Effector memory CD4-positive, alpha-beta T cell (primary cell): ENCODE results near the gene OSBP2.
"Not testable (repeated sequence)": the region's sequence is repeated elsewhere in the genome, so short reads cannot be mapped to it uniquely, and the experiment has no call there.

Experiments used
- DNase-seq, 3 donors: peaks; one replicate each; pipeline ENCODE4 v3.0.0-alpha.2; 2020
- H3K27ac ChIP-seq: 2 replicates; pipeline ENCODE4 v1.7.0; 2013; ENCODE audit warnings: mild to moderate bottlenecking, low read length, moderate library complexity; ENCODE audit not compliant: insufficient read depth, poor library complexity, severe bottlenecking
- H3K27me3 ChIP-seq: replicated peaks from 2 replicates; pipeline ENCODE4 v1.7.0; 2013; ENCODE audit warnings: mild to moderate bottlenecking, low read length; ENCODE audit not compliant: insufficient read depth, control insufficient read depth, poor library complexity, severe bottlenecking
- H3K36me3 ChIP-seq: 2 replicates; pipeline ENCODE4 v1.7.0; 2013; ENCODE audit warnings: mild to moderate bottlenecking, low read length, moderate library complexity; ENCODE audit not compliant: control insufficient read depth, insufficient read depth
- H3K4me1 ChIP-seq: 2 replicates; pipeline ENCODE4 v1.7.0; 2013; ENCODE audit warnings: low read length, mild to moderate bottlenecking; ENCODE audit not compliant: control insufficient read depth, insufficient read depth, poor library complexity, severe bottlenecking
- H3K4me3 ChIP-seq: 2 replicates; pipeline ENCODE4 v1.7.0; 2013; ENCODE audit warnings: low read length, low read depth, mild to moderate bottlenecking; ENCODE audit not compliant: insufficient read depth, poor library complexity, severe bottlenecking
- H3K9me3 ChIP-seq: 2 replicates; pipeline ENCODE4 v1.7.0; 2013; ENCODE audit warnings: mild to moderate bottlenecking, low read length, moderate library complexity; ENCODE audit not compliant: control insufficient read depth

Gene OSBP2

DNA sequence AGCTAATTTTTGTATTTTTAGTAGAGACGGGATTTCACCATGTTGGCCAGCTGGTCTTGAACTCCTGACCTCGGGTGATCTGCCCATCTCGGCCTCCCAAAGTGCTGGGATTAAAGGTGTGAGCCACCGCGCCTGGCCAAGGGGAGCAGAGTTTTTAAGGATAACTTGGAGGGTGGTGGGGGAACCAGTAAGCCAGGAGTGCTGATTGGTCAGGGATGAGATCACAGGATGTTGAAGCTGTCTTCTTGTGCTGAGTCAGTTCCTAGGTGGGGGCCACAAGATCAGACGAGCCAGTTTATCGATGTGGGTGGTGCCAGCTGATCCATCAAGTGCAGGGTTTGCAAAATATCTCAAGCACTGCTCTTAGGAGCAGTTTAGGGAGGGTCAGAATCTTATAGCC, 45.3 kb downstream of the OSBP2 start:
- H3K36me3 ChIP-seq, DNase-seq, H3K9me3 ChIP-seq, H3K27ac ChIP-seq, H3K4me3 ChIP-seq, H3K27me3 ChIP-seq, H3K4me1 ChIP-seq: not testable (repeated sequence)

DNA sequence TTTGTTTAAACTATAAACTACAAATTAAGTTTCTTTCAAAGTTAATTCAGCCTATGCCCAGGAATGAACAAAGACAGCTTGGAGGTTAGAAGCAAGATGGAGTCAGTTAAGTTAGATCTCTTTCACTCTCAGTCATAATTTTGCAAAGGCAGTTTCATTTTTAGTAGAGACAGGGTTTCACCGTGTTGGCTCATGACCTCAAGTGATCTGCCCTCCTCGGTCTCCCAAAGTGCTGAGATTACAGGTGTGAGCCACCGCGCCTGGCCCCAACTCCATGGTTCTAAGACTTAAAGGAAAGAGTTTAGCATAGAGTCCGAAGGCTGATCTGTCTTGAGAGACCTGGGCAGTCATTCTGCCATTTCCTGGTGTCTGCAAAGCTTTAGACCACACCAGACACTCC, 45.8 kb downstream of the OSBP2 start:
- H3K4me1 ChIP-seq, DNase-seq, H3K9me3 ChIP-seq, H3K27ac ChIP-seq, H3K27me3 ChIP-seq, H3K36me3 ChIP-seq, H3K4me3 ChIP-seq: not testable (repeated sequence)

DNA sequence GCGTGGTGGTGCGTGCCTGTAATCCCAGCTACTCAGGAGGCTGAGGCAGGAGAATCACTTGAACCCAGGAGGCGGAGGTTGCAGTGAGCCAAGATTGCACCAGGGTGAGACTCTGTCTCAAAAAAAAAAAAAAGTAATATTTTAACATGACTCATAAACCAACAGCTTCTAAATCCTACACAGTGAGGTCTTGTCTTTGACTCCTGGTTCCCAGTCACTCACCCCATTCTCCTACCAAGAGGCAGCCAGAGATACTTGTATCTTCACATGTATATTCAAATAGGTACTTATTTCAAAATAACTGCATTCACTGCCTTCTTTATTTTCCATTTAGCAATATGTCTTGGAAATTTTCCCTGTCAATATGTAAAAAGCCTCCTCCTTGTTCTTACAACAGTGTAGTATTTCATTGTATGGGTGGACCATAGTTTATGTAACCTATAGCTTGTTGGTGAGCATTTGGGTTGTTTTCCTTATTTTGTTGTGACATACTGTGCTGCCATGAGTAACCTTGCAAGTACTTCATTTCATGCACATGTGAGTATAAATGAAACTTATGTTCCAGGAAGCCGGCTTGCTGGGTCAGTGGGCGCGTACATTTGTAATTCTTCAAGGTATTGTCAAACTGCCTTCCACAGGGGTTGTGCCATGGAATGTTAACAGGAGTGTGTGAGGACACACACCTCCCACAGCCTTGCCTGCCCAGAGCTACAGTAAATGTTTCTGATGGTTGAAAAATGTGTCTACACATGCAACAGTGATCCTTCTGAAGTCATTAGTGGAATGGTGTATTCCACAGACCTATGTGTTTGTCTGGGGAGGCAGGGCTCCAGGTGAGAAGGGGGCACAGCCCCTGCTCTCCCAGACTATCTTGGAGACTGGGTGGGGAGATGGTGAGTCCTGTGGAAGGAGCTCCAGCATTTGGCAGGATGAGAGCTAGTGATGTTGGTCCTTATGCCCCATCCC, 47.9 kb downstream of the OSBP2 start:
- Histone ChIP-seq H3K27ac (no peak overlapping the region), H3K9me3 (no peaks in the 10 kb centered on the region), H3K4me1 (no peaks in the 10 kb centered on the region), H3K27me3 (no peaks in the 10 kb centered on the region), H3K36me3 (no peaks in the 10 kb centered on the region), H3K4me3 (no peak overlapping the region)
- no peak for DNase-seq

DNA sequence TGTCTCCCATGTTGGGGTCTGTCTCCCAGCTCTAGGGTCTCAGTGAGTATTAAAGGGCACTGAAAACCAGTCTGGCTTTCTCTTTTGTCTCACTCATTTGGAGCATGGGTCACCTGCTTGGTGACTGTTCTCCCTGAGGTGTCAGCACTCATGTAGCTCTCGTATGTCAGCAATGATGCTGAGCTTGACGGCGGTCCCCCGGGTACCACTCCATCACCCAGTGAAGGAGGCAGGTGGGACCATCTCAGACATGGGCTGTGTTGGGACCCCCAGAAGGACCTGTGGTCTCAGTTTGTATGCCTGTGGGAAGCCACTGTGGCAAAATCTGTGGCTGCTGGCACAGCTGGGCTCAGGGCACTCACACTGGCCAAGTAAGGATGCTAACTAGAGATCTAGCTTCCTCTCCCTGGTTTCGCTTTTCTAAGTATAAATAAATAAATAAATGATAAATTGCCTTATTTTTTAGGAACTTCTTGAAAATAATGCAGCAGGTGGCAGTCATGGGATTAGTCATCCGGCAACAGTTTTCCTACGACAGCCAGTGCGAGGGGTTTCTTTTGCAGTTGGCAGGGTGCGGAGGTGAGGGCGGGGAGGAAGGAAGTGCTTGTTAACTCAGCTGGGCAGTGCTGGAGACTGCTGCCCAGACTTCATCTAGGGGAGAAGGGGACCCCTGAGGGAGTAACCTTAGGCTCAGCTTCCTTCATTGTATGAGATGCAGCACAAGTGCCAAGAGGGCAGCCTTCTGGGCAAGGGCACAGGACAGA, 48.8 kb downstream of the OSBP2 start:
- H3K4me1 ChIP-seq = no peaks in the 10 kb centered on the region
- H3K27ac ChIP-seq = no peak overlapping the region
- DNase-seq = no peak
- H3K27me3 ChIP-seq = no peaks in the 10 kb centered on the region
- no peaks in the 10 kb centered on the region for H3K36me3 ChIP-seq
- no peaks in the 10 kb centered on the region for H3K9me3 ChIP-seq
- H3K4me3 ChIP-seq = no peak overlapping the region

DNA sequence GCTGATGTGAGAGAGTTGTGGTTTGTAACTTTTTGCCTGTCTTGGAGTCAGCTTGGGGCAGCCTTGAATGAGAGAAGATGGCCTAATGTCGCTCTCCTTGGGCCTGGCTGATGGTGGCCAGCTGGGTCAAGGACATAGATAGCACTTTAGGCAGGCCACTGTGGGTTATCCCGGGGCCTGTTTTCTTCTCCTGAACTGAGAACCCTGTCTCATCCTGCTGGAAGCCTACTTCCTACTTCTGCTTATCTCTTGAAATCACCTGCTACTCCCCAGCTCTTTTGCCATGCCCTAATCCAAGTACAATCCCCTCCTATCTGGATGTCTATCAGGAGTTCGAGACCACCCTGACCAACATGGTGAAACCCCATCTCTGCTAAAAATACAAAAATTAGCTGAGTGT, 49.5 kb downstream of the OSBP2 start:
- no peak for DNase-seq
- no peak overlapping the region for H3K4me3 ChIP-seq
- no peaks in the 10 kb centered on the region for H3K36me3 ChIP-seq
- H3K27me3 ChIP-seq = no peaks in the 10 kb centered on the region
- no peaks in the 10 kb centered on the region for H3K4me1 ChIP-seq
- H3K27ac ChIP-seq = no peak overlapping the region
- H3K9me3 ChIP-seq = no peaks in the 10 kb centered on the region

DNA sequence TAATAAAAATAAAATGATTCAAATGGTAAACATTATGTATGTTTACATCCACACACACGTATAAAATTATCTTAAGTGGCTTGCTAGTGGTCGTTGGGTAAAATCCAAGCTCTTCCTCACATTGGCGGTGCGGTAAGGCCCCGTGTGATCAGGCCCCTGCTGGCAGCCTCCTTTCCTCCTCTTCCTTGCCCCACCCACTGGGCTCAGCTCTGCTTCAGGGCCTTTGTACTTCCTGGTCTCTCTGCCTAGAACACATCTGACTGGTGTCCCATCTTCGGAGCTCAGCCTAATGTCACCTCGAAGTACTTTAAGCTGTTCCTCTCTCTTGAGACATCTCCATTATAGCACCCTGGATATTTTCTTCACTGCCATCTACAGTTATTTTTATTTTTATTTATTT, 52.8 kb downstream of the OSBP2 start:
- DNase-seq = no peak
- Histone ChIP-seq H3K36me3 (no peaks in the 10 kb centered on the region), H3K27me3 (no peaks in the 10 kb centered on the region), H3K9me3 (no peaks in the 10 kb centered on the region), H3K4me3 (no peak overlapping the region), H3K4me1 (no peaks in the 10 kb centered on the region), H3K27ac (no peak overlapping the region)

DNA sequence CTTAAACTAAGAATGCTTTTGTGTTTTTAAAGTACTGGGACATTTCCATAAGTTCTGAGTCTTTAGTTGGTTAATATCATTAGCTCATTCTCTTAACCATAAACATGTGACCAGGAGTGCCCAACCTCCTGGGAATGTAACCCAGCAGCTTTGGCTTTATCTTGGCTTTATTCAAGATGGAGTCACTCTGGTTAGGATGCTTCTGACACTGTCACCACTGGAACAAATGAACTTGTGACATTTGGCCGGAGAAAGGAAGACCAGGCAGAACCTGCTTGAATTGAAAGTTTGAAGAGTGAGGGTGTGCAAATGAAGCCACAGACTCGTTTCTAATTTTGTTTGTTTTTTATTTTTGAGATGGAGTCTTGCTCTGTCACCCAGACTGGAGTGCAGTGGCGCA, 54.6 kb downstream of the OSBP2 start:
- Histone ChIP-seq H3K27ac (no peak overlapping the region), H3K36me3 (no peaks in the 10 kb centered on the region), H3K4me1 (no peaks in the 10 kb centered on the region), H3K4me3 (no peak overlapping the region), H3K27me3 (no peaks in the 10 kb centered on the region), H3K9me3 (no peaks in the 10 kb centered on the region)
- no peak for DNase-seq

DNA sequence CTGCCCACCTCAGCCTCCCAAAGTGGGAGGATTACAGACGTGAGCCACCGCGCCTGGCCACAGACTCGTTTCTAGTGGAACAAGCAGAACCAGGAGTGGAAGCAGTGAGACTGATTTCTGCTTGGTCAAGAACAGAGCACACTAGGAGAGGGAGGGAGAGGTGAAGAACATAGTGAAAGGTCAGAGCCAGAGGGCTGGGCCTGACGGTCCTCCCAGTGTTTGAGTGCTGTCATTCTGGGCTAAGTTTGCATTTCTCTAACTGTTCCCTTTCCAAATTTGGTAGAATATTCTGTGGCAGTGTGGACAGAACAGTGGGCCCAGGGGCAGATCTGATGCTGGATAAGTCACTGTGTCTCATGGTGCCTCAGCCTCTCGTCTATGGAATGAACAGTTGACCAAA, 55.2 kb downstream of the OSBP2 start:
- Histone ChIP-seq H3K27ac (no peak overlapping the region), H3K27me3 (no peaks in the 10 kb centered on the region), H3K36me3 (no peaks in the 10 kb centered on the region), H3K4me3 (no peak overlapping the region), H3K4me1 (no peaks in the 10 kb centered on the region), H3K9me3 (no peaks in the 10 kb centered on the region)
- DNase-seq = no peak

DNA sequence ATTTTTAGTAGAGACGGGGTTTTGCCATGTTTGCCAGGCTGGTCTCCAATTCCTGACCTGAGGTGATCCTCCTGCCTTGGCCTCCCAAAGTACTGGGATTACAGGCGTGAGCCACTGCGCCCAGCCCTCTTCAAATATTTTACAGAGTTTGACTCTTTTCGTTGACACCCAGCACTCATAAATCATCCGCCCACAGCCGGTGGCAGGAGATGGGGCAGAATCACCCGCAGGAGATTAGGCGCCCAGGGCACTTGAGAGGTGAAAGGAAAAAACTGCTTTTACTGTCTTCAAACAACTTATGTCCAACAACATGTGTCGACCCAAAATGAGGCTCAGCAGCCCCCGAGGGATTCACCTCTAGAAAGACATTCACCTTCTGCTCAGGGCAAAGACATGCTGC, 56.9 kb downstream of the OSBP2 start:
- H3K9me3 ChIP-seq = no peaks in the 10 kb centered on the region
- H3K36me3 ChIP-seq = no peaks in the 10 kb centered on the region
- no peak for DNase-seq
- H3K27ac ChIP-seq = no peak overlapping the region
- H3K4me1 ChIP-seq = no peaks in the 10 kb centered on the region
- H3K4me3 ChIP-seq = no peak overlapping the region
- no peaks in the 10 kb centered on the region for H3K27me3 ChIP-seq

DNA sequence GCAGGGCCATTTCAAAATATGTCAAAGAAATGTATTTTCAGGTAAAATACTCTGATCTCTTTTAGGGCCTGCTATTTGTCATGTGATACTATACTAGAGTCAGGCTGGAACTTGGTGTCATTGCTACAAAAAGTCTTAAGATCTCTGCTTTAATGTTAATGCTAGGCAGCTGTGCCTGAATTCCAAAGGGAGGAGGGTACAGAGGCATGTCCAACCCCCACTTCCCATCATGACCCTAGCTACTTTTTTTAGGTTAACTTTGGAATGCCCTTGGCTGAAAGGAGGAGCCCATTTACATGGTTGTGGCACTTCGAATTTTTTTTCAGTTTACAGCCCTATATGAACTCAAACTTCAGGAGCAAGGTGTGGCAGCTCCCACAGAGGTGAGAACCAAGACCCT, 58.1 kb downstream of the OSBP2 start:
- Histone ChIP-seq H3K9me3 (no peaks in the 10 kb centered on the region), H3K4me1 (no peaks in the 10 kb centered on the region), H3K4me3 (no peak overlapping the region), H3K27me3 (no peaks in the 10 kb centered on the region), H3K27ac (no peak overlapping the region), H3K36me3 (no peaks in the 10 kb centered on the region)
- DNase-seq = no peak
